Measurements from ENCODE around the gene DCAF5.

The DCAF5 gene

DNA sequence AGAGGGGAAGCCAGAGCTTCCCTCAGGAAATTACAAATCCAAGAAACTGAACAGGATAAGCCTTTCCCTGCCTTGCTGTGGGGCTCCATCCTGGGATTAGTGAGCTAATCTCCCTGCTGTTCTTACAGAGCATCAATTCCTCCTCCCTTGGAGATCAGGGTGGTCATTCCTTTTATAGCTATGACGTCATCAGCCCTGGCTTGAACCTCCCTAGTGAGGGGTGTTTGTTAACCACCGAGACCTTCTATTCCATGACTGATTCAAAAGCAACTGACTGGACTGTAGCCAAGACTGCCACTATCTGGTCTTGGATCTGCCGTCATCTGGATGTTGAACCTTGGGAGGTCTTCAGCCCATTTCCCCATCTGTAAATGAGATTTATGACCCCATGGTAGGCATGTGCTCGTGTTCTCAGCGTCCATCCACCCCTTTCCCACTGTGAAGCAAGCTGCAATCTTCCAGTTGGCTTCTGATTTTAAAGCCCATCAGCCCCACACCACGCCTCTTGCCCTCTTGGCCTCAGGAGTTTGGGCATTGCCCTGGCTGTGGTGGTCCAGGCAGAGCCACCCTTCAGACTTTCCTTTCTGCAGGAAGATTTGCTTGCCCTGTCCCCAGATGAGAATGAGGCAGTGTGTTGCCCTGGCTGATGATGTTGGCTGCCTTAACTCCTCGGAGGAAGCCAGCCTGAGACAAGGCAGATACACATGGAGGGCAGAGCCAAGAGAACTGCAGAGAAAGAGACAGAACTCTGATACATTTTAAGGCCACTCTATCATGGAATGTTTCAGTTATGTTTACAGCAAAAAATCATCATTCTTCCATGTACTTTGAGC lies 114.2 kb downstream of the DCAF5 start:
- Histone ChIP-seq H3K36me3 (ENCODE audit: low read depth) (no peaks in the 10 kb centered on the region), H3K27me3 (ENCODE audit: insufficient read depth, poor library complexity, severe bottlenecking) (no peaks in the 10 kb centered on the region), H3K4me3 (ENCODE audit: severe bottlenecking) (no peak overlapping the region), H3K9me3 (ENCODE audit: severe bottlenecking) (no peaks in the 10 kb centered on the region), H3K27ac (ENCODE audit: poor library complexity, severe bottlenecking) (peak overlapping the region; percentile 28), H3K4me1 (ENCODE audit: insufficient read depth, poor library complexity, severe bottlenecking) (peaks cover 17% of the 10 kb centered on the region)
- TF ChIP-seq, protein P1, sequence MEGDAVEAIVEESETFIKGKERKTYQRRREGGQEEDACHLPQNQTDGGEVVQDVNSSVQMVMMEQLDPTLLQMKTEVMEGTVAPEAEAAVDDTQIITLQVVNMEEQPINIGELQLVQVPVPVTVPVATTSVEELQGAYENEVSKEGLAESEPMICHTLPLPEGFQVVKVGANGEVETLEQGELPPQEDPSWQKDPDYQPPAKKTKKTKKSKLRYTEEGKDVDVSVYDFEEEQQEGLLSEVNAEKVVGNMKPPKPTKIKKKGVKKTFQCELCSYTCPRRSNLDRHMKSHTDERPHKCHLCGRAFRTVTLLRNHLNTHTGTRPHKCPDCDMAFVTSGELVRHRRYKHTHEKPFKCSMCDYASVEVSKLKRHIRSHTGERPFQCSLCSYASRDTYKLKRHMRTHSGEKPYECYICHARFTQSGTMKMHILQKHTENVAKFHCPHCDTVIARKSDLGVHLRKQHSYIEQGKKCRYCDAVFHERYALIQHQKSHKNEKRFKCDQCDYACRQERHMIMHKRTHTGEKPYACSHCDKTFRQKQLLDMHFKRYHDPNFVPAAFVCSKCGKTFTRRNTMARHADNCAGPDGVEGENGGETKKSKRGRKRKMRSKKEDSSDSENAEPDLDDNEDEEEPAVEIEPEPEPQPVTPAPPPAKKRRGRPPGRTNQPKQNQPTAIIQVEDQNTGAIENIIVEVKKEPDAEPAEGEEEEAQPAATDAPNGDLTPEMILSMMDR (IDR thresholded peaks at IDR 0.05; ENCODE audit: poor library complexity, severe bottlenecking) = no peak
- peak; percentile 37 for ATAC-seq (ENCODE audit: low read depth)
- no peak for DNase-seq (ENCODE audit: low spot score)

DNA sequence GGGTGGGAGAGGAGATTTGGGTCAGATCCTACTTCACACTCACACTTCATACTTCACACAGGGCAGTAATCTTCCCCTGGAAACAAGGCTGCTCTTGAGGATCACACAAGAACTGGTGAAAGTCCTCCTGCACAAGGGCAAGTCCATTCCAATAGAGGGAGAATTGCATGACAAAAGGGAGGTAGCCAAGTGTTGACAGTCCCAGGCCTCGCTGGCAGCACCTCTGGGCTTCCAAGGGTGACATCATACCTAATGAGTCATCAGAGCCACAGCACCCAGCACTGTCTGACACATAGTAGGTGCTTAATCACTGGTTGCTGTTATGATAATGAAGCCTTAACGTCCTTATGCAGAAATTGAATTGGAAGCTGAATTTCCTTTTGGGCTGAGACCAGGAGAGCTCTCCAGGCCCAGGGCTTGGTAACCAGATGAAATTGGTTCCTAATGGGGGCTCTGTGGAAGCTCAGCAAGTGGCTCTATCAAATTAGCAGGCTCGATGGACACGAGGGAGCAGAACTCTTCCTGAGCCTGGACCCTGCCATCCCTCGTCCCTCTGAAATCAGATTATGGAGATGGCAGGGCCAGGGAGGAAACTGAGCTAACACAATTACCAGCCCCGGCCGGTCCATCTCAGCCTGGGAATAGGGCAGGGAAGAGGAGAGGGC lies 115.0 kb downstream of the DCAF5 start:
- TF ChIP-seq, protein P1 (IDR thresholded peaks at IDR 0.05; ENCODE audit: poor library complexity, severe bottlenecking) = no peak

DNA sequence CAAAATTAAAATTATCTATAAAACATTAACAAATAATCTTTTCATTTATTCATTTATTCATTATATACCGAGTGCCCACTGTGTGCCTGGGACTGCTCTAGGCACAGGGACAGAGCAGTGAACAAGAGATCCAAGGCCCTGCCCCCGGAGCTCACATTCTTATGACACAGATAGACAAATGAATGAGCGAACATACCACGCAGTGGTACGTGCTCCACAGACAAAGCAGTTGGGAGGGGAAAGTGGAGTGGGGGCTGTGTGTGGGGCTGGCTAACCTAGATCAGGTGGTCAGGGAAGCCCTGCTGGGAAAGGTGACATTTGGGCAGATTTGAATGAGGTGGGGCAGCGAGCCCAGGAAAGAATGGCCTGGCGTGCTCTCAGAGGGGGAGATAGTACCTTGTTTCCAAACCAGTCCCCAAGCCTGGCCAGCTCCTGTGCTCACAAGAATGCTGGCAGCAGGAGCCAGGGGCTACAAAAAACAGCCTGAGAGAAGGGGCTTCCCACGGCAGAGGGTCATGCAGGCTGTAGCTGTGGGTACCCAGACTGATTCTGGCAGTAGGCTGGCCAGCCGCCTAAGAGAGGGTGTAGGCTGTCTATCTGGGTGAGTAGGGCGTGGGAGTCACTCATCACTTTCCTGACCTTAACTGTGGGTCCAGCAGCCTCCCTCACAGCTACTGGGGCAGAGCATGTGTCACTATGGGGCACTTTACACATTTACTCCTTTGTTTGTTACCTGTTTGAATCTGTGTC lies 116.0 kb downstream of the DCAF5 start:
- DNase-seq (ENCODE audit: low spot score) (no peak), ATAC-seq (ENCODE audit: low read depth) (no peak)
- Histone ChIP-seq H3K36me3 (ENCODE audit: low read depth) (no peaks in the 10 kb centered on the region), H3K4me1 (ENCODE audit: insufficient read depth, poor library complexity, severe bottlenecking) (peaks cover 17% of the 10 kb centered on the region), H3K27me3 (ENCODE audit: insufficient read depth, poor library complexity, severe bottlenecking) (no peaks in the 10 kb centered on the region), H3K27ac (ENCODE audit: poor library complexity, severe bottlenecking) (no peak overlapping the region), H3K9me3 (ENCODE audit: severe bottlenecking) (no peaks in the 10 kb centered on the region), H3K4me3 (ENCODE audit: severe bottlenecking) (no peak overlapping the region)
- TF ChIP-seq, protein P1 (IDR thresholded peaks at IDR 0.05; ENCODE audit: poor library complexity, severe bottlenecking) = no peak

More for the DNA sequence above, 115.0 kb downstream of the DCAF5 start:
- no peaks in the 10 kb centered on the region for H3K9me3 ChIP-seq (ENCODE audit: severe bottlenecking)
- DNase-seq (ENCODE audit: low spot score) (no peak), ATAC-seq (ENCODE audit: low read depth) (no peak)
- H3K4me3 ChIP-seq (ENCODE audit: severe bottlenecking) = no peak overlapping the region
- no peak overlapping the region for H3K27ac ChIP-seq (ENCODE audit: poor library complexity, severe bottlenecking)
- H3K4me1 ChIP-seq (ENCODE audit: insufficient read depth, poor library complexity, severe bottlenecking) = peaks cover 17% of the 10 kb centered on the region
- H3K36me3 ChIP-seq (ENCODE audit: low read depth) = no peaks in the 10 kb centered on the region
- H3K27me3 ChIP-seq (ENCODE audit: insufficient read depth, poor library complexity, severe bottlenecking) = no peaks in the 10 kb centered on the region

DNA sequence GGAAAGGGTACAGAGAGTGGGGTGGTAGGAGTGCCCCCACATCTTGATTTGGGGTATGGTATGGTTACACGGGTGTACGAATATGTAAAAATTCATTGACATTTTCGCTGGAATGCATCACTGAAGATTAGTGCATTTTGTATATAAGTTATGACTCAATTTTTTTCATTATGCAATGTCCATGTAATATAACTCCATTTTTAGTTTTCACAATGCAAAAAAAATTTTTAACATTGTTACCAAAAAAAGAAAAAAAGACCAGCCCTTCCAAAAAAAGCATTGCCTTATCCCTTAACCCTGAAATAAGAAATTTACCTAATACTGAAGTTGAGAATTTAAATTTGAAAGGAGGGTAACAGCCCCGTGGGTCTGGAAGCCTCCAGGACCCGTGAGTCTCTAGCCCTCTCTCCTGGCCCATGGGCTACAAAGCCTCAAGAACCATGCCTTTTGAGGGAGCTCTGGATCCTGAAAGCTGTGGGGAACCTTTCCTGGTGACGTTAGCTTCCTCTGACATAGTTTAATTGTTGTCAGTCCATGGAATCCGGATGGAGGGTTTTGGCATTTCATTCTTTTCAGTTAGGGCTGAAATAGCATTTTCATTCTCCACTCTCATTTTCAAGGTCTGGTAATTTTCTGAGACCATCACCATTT lies 118.2 kb downstream of the DCAF5 start:
- TF ChIP-seq, protein P1 (IDR thresholded peaks at IDR 0.05; ENCODE audit: poor library complexity, severe bottlenecking) = no peak
- Histone ChIP-seq H3K27ac (ENCODE audit: poor library complexity, severe bottlenecking) (no peak overlapping the region), H3K9me3 (ENCODE audit: severe bottlenecking) (no peaks in the 10 kb centered on the region), H3K4me3 (ENCODE audit: severe bottlenecking) (no peak overlapping the region), H3K27me3 (ENCODE audit: insufficient read depth, poor library complexity, severe bottlenecking) (no peaks in the 10 kb centered on the region), H3K4me1 (ENCODE audit: insufficient read depth, poor library complexity, severe bottlenecking) (peaks cover 15% of the 10 kb centered on the region), H3K36me3 (ENCODE audit: low read depth) (no peaks in the 10 kb centered on the region)
- DNase-seq (ENCODE audit: low spot score) (no peak), ATAC-seq (ENCODE audit: low read depth) (no peak; the same call in 2 of the 3 replicates)
